Stimulated activated CD4-positive, alpha-beta T cell treated with anti-CD3 and anti-CD28 coated beads, Interleukin-1b, Interleukin-23, amount 100 ng/mL, for 48 hours (primary cell): Measurements from ENCODE around the gene PPP1R12B.
"Not testable (repeated sequence)": the region's sequence is repeated elsewhere in the genome, so short reads cannot be mapped to it uniquely, and the experiment has no call there.

ENCODE experiments used
- DNase-seq: peaks from one replicate; pipeline ENCODE4 v3.0.0-alpha.2; 2020

The PPP1R12B gene

DNA sequence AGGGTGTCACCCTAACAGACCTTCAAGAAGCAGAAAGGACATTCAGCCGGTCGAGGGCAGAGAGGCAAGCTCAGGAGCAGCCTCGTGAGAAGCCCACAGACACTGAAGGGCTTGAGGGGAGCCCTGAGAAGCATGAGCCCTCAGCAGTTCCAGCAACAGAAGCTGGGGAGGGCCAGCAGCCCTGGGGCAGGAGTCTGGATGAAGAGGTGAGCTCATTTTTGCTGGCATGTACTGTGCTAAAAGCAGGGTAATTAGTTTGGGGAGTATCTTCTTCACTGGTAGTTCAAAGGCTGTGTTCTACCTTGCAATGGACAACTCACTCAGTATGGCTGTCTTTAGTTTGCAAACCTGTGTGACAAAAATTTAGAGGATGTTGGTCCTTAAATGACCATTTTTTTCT, 144.6 kb downstream of the PPP1R12B start:
- not testable (repeated sequence) for DNase-seq

DNA sequence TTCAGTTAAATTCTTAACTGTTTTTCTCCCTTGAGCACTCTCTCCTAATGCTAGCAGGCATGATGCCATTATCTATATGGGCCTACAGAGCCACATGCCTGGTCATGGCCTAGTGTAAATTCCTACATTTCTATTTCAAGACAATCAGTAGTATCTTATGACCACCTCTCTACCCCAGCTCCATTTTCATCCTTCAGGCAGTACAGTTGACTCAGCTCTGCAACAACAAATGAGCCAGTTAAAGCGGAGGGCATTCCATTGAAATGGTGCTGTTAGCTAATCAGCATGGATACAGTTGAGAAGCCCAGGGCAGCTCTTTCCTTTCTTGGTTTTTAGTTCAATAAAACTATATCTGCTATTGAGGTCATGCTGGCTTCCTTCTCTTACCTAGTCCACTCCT, 150.0 kb downstream of the PPP1R12B start:
- DNase-seq, result no peak

DNA sequence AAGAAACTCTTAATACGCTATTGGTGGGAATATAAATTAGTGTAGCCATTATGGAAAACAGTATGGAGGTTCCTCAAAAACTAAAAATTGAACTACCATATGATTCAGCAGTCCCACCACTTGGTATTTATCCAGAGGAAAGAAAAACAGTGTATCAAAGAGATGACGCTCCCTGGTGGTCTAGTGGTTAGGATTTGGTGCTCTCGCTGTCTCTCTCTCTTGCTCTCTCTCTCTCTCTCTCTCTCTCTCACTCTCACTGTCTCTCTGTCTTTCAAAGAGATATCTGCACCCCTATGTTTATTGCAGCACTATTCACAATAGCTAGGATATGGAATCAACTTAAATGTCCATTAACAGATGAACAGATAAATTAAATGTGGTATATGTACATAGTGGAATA, 151.5 kb downstream of the PPP1R12B start:
- DNase-seq, result not testable (repeated sequence)

DNA sequence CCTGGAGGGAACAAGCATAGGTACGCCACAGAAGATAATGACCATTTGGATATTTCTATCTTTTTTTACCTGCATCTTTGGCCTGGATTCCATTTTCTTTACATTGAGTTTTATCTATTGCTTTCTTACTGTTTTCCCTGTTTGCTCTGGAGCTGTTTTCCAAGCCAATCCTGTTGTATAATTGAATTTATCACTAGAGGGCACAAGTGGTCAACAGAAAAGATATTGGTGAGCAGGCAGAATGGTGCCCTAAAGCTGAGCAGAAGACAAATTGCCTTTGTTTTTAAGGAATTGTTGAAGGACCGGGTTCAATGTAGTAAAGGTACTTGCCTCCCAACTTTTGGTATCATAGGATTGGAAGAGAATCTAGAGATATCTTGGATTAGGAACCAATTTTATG, 152.8 kb downstream of the PPP1R12B start:
- DNase-seq, result no peak

DNA sequence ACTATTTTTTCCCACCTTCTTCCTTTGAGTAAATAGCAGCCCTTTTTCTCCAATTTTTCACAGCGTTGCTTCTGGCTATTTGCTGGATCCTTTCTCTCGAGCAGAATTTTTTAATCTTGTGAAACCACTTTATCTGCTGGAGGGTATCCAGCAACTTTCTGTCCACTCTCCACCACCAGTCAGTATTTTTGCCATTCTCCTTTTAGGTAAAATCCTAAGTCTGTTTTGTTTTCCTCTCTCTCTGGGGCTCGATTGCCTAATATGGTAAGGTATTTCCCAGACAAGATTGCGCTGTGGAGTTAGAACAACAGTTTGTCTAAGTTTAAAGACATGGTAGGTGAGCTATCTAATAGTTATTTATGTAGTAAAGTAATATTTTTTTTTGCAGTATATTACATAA, 156.9 kb downstream of the PPP1R12B start:
- no peak for DNase-seq

DNA sequence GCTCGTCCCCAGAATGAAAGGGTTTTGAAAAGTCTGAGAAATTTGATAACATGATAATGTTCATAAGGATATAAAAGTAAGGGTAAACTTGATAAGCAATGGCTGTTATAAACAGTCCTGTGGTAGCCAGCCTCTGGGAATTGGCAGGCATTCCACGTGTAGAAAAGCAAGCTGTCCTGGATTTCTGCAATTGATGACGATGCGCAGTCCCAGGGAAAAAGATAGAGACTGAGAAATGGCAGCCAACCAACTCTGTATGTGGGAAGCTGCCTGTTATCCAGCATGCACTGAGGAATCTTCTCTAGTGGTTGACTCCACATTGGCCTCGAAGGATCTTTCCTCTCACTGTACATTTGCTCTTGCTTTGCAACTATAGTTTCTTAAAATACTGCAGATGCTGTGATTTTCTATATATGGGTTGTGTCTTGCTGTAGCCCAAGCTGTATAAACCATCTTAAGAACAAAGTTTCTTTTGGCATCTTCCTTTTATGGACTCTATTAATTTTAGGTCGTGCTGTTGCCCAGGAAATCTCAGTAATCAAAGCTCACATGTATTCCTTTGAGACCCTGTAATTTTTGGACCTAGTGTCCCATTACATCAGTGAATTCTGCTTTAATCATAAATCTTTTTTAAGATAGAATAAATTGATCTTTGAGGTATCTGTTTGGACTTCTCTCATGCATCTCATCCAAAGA, 157.5 kb downstream of the PPP1R12B start:
- DNase-seq, result not testable (repeated sequence)

DNA sequence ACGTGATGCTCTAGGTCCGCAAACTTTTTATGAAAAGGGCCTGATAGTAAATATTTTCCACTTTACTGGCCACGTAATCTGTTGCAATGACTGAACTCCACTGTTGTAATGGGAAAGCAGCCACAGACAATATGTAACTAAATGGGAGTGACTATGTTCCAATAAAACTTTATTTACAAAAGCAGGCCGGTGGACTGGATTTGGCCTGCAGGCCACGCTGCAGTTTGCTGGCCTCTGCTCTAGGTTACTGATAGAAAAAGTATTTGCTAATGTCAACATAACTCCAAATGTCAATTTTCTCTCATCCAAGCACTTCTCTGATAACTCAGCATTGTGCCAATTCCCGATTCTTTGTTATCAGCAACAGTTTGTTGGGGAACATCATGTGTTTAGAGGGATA, 160.4 kb downstream of the PPP1R12B start:
- not testable (repeated sequence) for DNase-seq

DNA sequence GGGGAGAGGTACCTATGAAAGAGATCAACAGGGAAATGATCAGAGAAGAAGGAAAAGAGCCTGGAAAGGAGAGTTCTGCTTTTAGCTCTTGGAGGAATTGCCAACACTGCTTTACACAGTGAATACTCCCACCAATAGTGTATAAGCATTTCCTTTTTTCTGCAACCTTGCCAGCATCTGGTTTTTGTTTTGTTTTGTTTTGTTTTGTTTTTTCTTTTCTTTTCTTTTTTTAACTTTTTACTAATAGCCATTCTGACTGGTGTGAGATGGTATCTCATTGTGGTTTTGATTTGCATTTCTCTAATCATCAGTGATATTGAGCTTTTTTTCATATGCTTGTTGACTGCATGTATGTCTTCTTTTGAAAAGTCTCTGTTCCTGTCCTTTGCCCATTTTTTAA, 165.4 kb downstream of the PPP1R12B start:
- DNase-seq, result not testable (repeated sequence)

DNA sequence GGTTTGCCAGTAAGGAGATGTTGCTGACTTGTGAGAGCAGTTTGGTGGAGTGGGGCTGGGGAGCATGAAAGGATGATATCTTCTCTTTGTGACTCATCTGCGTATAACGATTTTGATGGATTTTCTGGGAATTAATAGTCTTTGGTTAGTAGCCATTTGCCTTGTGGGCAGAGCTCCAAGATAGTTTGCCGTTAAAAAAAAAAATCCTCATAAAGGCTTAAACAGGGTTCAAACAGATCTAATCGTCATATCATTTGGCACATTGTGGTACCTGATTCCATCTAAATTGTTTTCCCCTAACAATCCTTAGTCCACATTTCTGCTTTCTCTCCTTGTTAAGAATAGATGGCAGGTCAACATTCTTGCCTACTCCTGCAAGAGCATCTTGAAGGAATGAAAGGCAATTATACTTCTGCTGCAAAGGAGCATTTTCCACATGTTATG, 168.0 kb downstream of the PPP1R12B start:
- DNase-seq, result no peak

DNA sequence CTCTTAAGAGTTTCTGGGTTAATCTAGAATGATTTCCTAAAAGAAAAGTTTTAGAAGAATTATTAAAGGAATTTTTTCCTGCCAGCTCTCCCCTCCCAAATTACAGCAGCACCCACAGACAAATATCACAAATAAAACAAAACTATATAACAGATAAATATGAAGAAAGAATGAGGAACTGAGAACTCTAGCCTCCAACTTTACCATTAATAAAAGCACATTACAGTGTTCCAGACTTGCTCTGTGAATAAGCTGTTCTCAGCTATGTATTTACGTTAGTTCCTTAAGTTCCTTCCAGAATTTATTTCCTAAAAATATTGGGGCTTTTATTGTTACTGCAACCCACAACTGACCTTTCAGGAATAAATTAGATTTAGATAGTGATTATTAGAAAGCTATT, 168.6 kb downstream of the PPP1R12B start:
- not testable (repeated sequence) for DNase-seq

DNA sequence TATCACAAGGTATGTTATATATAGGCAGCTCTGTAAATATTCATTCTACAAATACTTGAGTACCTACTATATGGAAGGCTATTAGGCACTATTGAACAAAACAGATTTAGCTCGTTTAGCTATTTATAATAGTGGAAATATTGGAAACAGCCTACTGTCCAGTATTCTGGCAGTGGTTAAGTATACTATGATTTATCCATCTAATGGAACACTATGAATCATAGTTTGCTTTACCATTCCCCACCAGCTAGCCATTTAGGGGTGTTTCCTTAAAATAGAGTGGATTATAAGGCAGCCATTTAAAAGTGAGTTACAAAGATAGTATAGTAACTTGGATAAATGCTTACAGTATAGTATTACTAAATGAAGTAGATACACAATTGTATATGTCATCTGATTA, 169.7 kb downstream of the PPP1R12B start:
- DNase-seq, result not testable (repeated sequence)

DNA sequence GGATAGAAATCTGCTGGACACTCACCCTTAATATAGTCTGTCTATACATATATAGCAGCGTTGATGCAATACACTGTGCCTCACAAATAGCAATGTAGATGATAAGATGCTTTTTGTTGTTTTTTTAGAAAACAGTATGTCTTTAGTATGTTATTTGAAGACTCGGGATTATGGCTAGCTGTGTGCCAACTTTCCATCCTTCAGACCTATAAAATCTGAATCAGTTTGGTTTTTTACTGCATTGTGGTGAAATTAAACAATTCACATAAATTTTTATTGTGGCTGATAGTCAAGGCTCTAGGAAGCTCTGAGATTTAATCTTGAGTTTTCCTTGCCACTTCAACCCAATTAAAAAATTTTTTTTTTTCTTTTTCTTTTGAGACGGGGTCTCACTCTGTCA, 170.4 kb downstream of the PPP1R12B start:
- not testable (repeated sequence) for DNase-seq

DNA sequence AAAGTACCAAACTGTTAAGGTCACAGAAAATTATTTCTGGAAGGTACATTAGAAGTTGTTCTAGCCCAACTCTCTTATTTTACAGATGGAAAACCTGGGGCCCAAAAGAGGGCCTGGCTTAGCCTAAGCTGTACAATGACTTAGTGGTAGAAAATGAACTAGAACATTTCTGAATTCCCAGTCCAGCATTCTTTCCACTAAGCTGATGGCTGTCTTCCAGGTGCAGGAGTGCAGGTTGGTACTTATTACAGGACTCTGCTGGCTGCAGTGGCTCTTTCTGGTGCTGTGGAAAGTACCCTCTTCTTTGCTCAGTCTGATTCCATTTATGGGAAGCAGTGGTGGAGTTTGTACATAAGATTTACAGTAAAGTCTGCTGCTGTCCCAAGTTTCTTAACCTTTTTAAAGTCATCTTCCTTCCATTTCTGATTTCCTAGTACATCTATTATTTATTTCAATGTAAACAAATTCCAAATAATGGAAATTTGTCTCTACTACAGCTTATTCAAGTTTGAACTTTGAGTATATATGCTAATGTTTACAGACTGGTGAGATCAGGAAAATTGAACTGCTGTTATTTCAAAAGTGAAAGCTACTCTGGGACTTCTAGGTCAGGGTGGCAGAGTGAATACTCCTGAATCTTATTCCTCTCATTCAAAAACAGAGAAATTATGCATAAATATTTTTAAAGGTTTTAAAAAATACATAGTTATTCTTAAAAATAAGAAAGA, 171.8 kb downstream of the PPP1R12B start:
- not testable (repeated sequence) for DNase-seq

DNA sequence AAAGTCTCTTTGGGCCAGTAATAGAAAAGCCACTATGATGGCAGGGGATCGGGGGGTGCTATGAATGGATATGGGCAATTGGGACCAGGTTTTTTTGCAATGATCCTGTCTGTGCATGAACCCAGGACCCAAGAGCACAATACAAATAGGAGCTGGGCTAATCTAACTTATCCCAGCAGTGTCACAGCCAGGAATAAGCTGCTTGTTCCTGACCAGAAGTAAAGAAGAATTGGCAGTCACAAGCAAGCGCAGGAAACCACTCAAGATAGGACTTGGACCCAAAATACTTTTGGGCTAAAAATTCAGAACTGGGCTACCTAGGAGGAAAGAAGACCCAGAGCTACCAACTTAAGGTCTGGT, 172.3 kb downstream of the PPP1R12B start:
- DNase-seq, result not testable (repeated sequence)

DNA sequence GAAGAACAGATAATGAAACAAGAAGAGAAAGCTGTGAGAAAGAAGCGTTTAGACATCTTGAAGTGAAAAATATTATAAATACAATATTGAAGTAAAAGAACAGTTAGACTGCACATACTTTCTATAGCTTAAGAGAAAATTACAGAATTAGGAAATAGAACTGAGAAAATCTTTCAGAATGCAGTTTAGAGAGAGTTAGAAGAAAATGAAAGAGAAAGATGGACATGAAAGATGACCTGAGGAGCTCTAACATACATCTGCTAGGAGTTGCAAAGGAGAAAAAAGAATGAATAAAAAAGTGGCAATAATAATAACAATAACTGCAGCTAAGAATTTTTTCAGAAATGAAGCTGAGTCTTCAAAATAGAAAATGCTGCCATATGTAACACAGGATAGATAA, 173.0 kb downstream of the PPP1R12B start:
- DNase-seq, result not testable (repeated sequence)

DNA sequence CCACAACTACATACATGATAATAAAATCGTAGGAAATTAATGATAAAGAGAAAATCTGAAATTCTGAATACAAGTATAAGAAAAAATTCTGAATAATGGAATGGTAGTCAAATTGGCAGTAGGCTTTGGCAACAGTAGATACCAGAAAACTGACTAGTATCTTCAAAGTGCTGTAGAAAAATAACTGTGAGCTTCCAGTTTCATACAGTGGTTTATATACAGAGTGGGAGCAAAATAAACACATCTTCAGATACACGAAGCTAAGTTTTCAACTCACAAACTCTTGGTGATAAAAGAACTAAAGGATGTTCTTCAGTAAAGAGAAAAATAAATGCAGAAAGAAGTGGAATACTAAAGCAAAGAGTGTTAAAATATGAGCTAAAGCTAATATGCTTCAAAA, 173.4 kb downstream of the PPP1R12B start:
- DNase-seq, result no peak

DNA sequence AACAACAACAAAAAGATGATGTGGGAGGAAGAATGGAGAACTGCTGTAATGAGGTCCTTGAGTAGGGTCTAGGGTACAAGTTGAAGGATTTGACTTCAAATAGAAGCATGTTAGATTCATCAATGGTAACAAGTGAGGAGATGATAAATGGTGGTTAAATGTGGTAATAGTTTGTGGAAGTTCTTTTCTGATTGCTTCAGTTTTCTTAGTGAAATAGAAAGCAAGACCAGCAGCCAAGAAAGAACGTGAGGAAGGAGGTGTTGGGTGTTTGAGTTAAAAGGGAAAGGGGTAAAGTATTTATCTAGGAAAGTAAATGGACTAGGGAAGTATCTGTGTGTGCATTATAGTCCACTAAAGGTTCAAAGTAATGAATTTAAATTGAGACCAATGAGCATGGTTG, 177.6 kb downstream of the PPP1R12B start:
- DNase-seq, result not testable (repeated sequence)

DNA sequence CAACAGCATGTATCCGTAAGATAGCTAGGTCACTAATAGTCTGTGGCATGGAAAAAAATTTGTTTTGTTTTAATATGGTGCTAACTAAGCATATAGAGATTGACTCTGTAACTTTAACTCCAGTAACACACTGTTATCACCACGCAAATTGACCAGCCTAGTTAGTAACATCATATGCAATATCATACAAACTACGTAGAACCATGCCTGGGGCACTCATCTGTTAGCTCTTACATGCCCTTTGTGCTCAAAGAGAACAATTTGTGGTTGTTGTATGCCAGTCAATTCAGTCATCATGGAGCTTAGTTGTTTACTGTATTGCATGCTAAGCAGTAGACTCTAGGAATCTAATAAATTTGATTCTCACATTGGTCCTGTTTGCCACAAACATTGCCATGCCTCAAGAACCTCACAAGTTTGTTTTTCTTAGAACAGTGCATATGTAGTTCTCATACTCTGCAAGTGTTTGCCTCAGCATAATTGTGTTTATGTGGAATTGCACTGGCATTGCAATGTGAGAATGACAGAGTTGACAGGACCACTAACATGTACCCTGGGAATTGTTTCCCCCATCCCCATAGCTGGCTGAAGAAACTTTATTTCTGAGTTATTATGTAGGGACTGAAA, 179.7 kb downstream of the PPP1R12B start:
- not testable (repeated sequence) for DNase-seq

DNA sequence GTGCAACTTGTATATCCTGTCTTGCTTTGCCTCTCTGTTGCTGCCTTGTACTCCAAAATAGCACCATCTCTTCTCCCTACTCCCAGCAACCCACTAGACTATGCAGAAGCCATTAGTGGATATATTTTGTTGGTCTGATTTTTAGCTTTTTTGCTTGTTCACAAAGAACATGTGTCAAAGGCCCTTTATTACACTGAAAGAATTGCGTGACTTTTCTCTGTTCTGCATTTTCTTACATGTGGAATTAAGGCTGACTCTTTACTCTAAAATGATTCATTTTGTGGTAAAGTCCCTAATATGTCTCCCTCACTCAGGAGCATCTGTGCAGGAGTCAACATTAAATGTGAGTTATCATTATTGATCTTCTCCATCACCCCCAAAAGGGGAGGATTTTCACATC, 182.2 kb downstream of the PPP1R12B start:
- not testable (repeated sequence) for DNase-seq

DNA sequence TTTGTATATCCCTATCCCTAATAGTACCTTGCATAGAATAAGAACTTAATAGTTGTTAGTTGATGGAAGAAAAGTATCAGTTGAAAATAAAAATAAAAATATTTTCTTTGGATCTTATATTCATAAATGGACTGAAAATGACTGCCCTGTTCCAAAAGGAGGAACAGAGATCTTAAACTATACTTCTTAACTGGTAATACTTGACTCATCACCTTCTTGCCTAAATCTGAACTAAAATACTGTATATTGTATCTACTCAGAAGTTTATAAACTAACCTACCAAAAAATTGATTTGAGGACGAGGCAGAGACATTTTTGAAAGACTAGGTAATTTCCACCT, 182.9 kb downstream of the PPP1R12B start:
- DNase-seq, result no peak

DNA sequence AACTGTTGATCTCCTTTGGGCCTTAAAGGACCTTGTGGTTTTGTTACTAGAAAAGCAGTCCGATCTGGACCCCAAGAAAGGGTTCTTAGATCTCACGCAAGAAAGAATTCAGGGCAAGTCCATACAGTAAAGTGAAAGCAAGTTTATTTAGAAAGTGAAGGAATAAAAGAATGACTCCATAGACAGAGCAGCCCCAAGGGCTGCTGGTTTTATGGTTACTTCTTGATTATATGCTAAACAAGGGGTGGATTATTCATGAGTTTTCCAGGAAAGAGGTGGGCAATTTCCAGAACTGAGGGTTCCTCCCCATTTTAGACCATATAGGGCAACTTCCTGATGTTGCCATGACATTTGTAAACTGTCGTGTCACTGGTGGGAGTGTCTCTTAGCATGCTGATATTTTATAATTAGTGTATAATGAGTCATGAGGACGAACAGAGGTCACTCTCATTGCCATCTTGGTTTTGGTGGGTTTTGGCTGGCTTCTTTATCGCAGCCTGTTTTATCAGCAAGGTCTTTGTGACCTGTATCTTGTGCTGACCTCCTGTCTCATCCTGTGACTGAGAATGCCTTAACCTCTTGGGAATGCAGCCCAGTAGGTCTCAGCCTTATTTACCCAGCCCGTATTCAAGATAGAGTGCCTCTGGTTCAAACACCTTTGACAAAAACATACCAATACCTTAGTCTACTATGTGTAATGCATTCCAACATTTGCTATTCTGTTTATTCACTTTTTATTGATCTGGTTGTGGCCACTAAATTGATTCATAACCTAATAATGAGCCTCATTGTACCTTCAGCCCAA, 183.5 kb downstream of the PPP1R12B start:
- DNase-seq, result peak; percentile 4

DNA sequence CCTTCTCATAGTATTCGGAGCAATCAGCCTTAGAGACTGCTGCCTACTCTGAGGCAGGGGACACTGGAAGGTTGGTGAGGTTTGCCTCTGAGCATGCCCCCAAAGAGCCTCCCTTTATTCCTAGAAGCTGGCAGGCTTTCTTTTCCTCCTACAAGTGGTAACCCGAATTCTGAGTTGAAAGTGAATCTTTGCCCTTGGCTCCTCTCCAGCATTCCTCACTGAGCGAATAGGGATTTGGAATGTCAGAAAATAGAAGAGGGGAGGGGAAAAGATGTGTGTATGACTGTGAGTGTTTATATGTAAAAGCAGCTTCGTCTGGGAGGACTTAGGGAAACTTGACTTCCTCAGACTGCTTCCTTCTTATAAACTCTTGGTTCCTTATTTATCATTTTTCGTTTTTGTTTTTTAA, 190.7 kb downstream of the PPP1R12B start:
- DNase-seq, result not testable (repeated sequence)

DNA sequence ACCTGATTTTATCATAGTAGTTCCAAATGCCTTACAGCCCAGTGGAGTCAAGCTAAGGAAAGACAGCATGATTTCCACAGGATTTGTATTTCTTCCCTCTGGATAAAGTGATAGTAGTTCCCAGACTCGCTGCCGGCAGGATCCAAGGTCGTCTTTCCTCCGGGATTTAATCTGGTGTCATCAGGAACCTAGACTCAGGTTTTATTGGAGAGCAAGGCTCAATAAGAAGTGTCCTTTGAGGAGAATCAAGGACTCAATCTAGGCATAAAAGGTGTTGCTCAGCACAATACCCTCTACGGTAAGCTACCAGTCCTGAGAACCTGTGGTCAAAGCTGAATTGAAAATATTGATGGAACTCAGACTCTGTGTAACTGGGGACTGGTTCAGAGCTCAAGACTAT, 191.1 kb downstream of the PPP1R12B start:
- DNase-seq, result not testable (repeated sequence)
